ENCODE measurements around the gene PACRG. TPM values are rescaled to one million over a fixed set of nuclear protein-coding genes. Genes with fewer than 3 reads are reported as not detected.

Gene PACRG
- total and polyA plus RNA-seq, 2 donors (not counting 3 experiments of a cell fraction or from before 2014, with no cell fraction given) = 0.08 TPM; not detected in 1

GRCh38 chr6:162906479-162906878 is 178.7 kb downstream of the PACRG start:
- FAIRE-seq (no peak), DNase-seq (ENCODE audit: low read depth, low spot score) (no peak)
- Histone ChIP-seq H3K9ac (replicated peaks; ENCODE audit: extremely low read depth, insufficient read depth, low read length) (no peak overlapping the region), H3K79me2 (ENCODE audit: control insufficient read depth, insufficient read depth, low read length) (no peaks in the 10 kb centered on the region), H3K27ac (ENCODE audit: insufficient read depth, low read depth, low read length) (no peak overlapping the region), H3K36me3 (ENCODE audit: control insufficient read depth in 2 of 2, extremely low read depth in 1 of 2, insufficient read depth in 2 of 2, low read length in 2 of 2) (no peaks in the 10 kb centered on the region), H3K4me1 (ENCODE audit: control insufficient read depth, extremely low read depth, insufficient read depth, low read length) (no peaks in the 10 kb centered on the region), H3K9me1 (replicated peaks; ENCODE audit: control insufficient read depth, extremely low read depth, insufficient read depth, low read length) (no peaks in the 10 kb centered on the region), H2AFZ (ENCODE audit: low read depth, low read length) (no peak overlapping the region), H3K4me2 (ENCODE audit: insufficient read depth, low read length) (no peak overlapping the region), H3K9me3 (replicated peaks; ENCODE audit: control insufficient read depth, insufficient read depth, low read length) (no peaks in the 10 kb centered on the region), H3K27me3 (ENCODE audit: control insufficient read depth in 2 of 2, insufficient read depth in 2 of 2, low read length in 2 of 2) (no peaks in the 10 kb centered on the region), H4K20me1 (replicated peaks; ENCODE audit: control insufficient read depth, extremely low read depth, insufficient read depth, low read length) (no peaks in the 10 kb centered on the region), H3K4me3 (replicated peaks in 1 of 3; ENCODE audit: insufficient read depth in 1 of 3, low read depth in 1 of 3, low read length in 3 of 3) (no peak overlapping the region)
- intact Hi-C loops (cut with micrococcal nuclease) = loop anchor here (5.0 kb wide), 1 partner anchor 1051 kb away; no protein-coding TSS in a partner anchor
- BruUV-seq (replicated peaks) = no TSS peak
- ChIA-PET CTCF (no interaction called here), POLR2A (no interaction called here)
- no peak for TF ChIP-seq FOS (IDR thresholded peaks at IDR 0.05; ENCODE audit: borderline replicate concordance, insufficient read depth, low read length)
- TF ChIP-seq, protein P1, sequence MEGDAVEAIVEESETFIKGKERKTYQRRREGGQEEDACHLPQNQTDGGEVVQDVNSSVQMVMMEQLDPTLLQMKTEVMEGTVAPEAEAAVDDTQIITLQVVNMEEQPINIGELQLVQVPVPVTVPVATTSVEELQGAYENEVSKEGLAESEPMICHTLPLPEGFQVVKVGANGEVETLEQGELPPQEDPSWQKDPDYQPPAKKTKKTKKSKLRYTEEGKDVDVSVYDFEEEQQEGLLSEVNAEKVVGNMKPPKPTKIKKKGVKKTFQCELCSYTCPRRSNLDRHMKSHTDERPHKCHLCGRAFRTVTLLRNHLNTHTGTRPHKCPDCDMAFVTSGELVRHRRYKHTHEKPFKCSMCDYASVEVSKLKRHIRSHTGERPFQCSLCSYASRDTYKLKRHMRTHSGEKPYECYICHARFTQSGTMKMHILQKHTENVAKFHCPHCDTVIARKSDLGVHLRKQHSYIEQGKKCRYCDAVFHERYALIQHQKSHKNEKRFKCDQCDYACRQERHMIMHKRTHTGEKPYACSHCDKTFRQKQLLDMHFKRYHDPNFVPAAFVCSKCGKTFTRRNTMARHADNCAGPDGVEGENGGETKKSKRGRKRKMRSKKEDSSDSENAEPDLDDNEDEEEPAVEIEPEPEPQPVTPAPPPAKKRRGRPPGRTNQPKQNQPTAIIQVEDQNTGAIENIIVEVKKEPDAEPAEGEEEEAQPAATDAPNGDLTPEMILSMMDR (IDR thresholded peaks at IDR 0.05; ENCODE audit: extremely low read depth in 1 of 2, insufficient read depth in 1 of 2, low read depth in 1 of 2, low read length in 2 of 2) = no peak
- no peak for TF ChIP-seq EZH2 (IDR thresholded peaks at IDR 0.05; ENCODE audit: borderline replicate concordance, low read depth, low read length, severe bottlenecking)
- TF ChIP-seq GATA2 (IDR thresholded peaks at IDR 0.05; ENCODE audit: insufficient read depth, insufficient read length, low read depth, low read length) = no peak
- TF ChIP-seq MAX (IDR thresholded peaks at IDR 0.05; ENCODE audit: insufficient read depth, insufficient read length) = no peak
- TF ChIP-seq MYC (IDR thresholded peaks at IDR 0.05; ENCODE audit: low read depth, low read length) = no peak
- no peak for TF ChIP-seq POLR2A (IDR thresholded peaks at IDR 0.05; ENCODE audit: low read depth, low read length)
- TF ChIP-seq JUN (IDR thresholded peaks at IDR 0.05; ENCODE audit: borderline replicate concordance, insufficient read depth, insufficient read length, low read depth) = no peak
- TF ChIP-seq POLR2AphosphoS5 (IDR thresholded peaks at IDR 0.05; ENCODE audit: insufficient read depth, low read depth, low read length) = no peak
- dilution Hi-C loops (cut with MboI; ENCODE audit: extremely low pct_ligation_motif_present, low sequenced_read_pairs) = no loop called here
